ENCODE results near the gene NR2C1.

- TF ChIP-seq CTCF (conservative IDR thresholded peaks at IDR 0.05; ENCODE audit: low read length), result no peak
- TF ChIP-seq EZH2phosphoT487 (IDR thresholded peaks at IDR 0.05; ENCODE audit: borderline replicate concordance, low read depth, low read length), result no peak
Observed at GRCh38 chr12:95051241-95051640, 22.2 kb downstream of the NR2C1 start.
